Esophagus squamous epithelium (tissue), 5 donors: ENCODE data around the gene MYBL2. TPM values are rescaled to one million over a fixed set of nuclear protein-coding genes. Genes with fewer than 3 reads are reported as not detected.

Experiments
- DNase-seq: peaks from one replicate; lab custom pipeline; 2025; lab: John Stamatoyannopoulos, UW
- H3K27ac ChIP-seq, 4 donors: fragments of 200-600 bp; sonication (generic); one replicate each; pipeline ENCODE4 v1.5.1; 2016 to 2019; ENCODE audit warnings: mild to moderate bottlenecking in 1 of 4
- H3K27me3 ChIP-seq, 4 donors: fragments of 200-600 bp; sonication (generic); 1 replicate in 3 of 4; 2 replicates in 1 of 4; pipeline versions ENCODE4 v1.5.1 to v1.6.0; 2017 to 2021; ENCODE audit warnings: antibody characterized with exemption in 1 of 4
- H3K36me3 ChIP-seq, 3 donors: fragments of 200-600 bp; sonication (generic); one replicate each; pipeline ENCODE4 v1.5.1; 2016 to 2019
- H3K4me1 ChIP-seq, 3 donors: fragments of 200-600 bp; sonication (generic); one replicate each; pipeline ENCODE4 v1.5.1; 2017 to 2019
- H3K4me3 ChIP-seq, 4 donors: fragments of 200-600 bp; sonication (generic); 1 replicate in 3 of 4; 2 replicates in 1 of 4; pipeline ENCODE4 v1.5.1; 2016 to 2019; ENCODE audit warnings: mild to moderate bottlenecking in 2 of 4, moderate library complexity in 1 of 4
- H3K9me3 ChIP-seq, 3 donors: fragments of 200-600 bp; sonication (generic); one replicate each; pipeline ENCODE4 v1.5.1; 2016 to 2019
- CTCF ChIP-seq, 6 experiments: fragments of 450-650 bp in 4 of 6; fragments of 200-600 bp in 2 of 6; sonication (generic) in 2 of 6; IDR thresholded peaks; one replicate each; pipeline ENCODE4 v1.5.1; 2016 to 2019; ENCODE audit warnings: antibody characterized with exemption in 6 of 6, mild to moderate bottlenecking in 4 of 6, moderate library complexity in 4 of 6
- POLR2A ChIP-seq, 4 donors: fragments of 450-650 bp; IDR thresholded peaks; one replicate each; pipeline ENCODE4 v1.6.1; 2017; ENCODE audit warnings: antibody characterized with exemption in 4 of 4, mild to moderate bottlenecking in 4 of 4, moderate library complexity in 3 of 4
- WGBS, 2 donors: methylation state at CpG; one replicate each; pipeline ENCODE4 v1.1.5; 2018; 5-methylcytosine and 5-hydroxymethylcytosine counted together
- intact Hi-C: fragments of 100-400 bp; cut with DNase I; formaldehyde crosslinking; loops from one replicate; pipeline ENCODE4 v1.15.0; 2022
- total RNA-seq, 4 donors: library from RNA; depleted of rRNA; stranded (reverse); fragments of >200 nt; gene quantifications; one replicate each; pipeline ENCODE4 v1.1.0, GENCODE V29; 2016
- donor health status: DM: yes; HTN: yes; CAD: no.

The MYBL2 gene
- total RNA-seq, 4 donors from 2014 or later = 3.1 to 19.9 (median 11.9) TPM

- WGBS, 2 donors = 87 to 88% methylated on average over 4 to 8 of the region's 9 CpGs
- Histone ChIP-seq H3K9me3 (no peaks in the 10 kb centered on the region), H3K36me3 (no peaks in the 10 kb centered on the region), H3K4me1 (no peaks in the 10 kb centered on the region), H3K27ac (no peak overlapping the region), H3K27me3 (no peaks in the 10 kb centered on the region), H3K4me3 (no peak overlapping the region)
- intact Hi-C loops = no loop called here
- DNase-seq = no peak
- TF ChIP-seq CTCF (IDR thresholded peaks at IDR 0.05) (no peak), POLR2A (IDR thresholded peaks at IDR 0.05) (no peak)
Measured at GRCh38 chr20:43710370-43711044, 43.6 kb downstream of the MYBL2 start.

DNA sequence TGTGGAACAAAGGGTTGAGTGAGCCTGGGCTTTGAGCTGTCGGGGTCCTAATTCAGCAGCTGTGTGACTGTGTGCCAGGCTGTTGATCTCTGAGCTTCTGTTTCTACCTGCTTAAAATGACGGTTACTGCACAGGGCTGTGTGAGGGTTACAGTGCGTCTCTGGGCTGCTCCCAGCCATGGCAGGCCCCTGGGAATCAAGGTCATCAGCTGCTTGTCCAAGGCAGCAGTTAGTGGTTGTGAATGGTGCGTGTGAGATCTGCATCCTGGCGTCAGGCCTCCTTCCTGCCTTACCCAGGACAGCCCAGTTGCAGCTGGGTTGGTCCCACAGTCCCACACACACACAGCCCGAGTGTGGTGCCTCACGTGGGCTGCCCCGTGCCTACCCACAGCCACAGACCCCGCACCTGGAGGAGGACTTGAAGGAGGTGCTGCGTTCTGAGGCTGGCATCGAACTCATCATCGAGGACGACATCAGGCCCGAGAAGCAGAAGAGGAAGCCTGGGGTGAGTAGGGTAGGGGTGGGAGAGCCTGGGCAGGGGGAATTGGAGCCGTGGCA lies 44.3 kb downstream of the MYBL2 start:
- Histone ChIP-seq H3K4me1 (no peaks in the 10 kb centered on the region), H3K36me3 (no peaks in the 10 kb centered on the region), H3K27me3 (no peaks in the 10 kb centered on the region), H3K4me3 (no peak overlapping the region), H3K27ac (no peak overlapping the region), H3K9me3 (no peaks in the 10 kb centered on the region)
- intact Hi-C loops = no loop called here
- no peak for TF ChIP-seq POLR2A (IDR thresholded peaks at IDR 0.05)
- TF ChIP-seq CTCF (IDR thresholded peaks at IDR 0.05) = no peak
- WGBS, 2 donors = 93 to 100% methylated on average over 2 to 12 of the region's 15 CpGs
- no peak for DNase-seq

DNA sequence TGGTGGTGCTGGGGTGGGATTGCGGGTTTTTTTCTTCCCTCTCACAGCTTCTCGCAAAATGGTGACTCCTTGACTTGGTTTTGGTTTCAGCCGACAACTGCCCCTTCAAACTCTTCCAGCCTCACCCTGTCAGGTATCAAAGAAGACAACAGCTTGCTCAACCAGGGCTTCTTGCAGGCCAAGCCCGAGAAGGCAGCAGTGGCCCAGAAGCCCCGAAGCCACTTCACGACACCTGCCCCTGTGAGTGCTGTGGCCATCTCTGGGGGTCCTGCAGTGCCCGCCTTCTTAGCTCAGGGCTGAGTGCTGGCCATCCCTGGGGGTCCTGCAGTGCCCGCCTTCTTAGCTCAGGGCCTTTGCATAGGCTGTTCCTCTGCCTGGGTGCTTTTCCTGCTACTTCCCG lies 48.1 kb downstream of the MYBL2 start:
- no peak for TF ChIP-seq CTCF (IDR thresholded peaks at IDR 0.05)
- no peak for TF ChIP-seq POLR2A (IDR thresholded peaks at IDR 0.05)
- no peak for DNase-seq
- Histone ChIP-seq H3K4me1 (no peaks in the 10 kb centered on the region), H3K36me3 (no peaks in the 10 kb centered on the region), H3K9me3 (no peaks in the 10 kb centered on the region), H3K4me3 (no peak overlapping the region), H3K27ac (no peak overlapping the region), H3K27me3 (no peaks in the 10 kb centered on the region)
- 94 to 97% methylated on average over 6 to 9 of the region's 9 CpGs for WGBS, 2 donors
- intact Hi-C loops = no loop called here

DNA sequence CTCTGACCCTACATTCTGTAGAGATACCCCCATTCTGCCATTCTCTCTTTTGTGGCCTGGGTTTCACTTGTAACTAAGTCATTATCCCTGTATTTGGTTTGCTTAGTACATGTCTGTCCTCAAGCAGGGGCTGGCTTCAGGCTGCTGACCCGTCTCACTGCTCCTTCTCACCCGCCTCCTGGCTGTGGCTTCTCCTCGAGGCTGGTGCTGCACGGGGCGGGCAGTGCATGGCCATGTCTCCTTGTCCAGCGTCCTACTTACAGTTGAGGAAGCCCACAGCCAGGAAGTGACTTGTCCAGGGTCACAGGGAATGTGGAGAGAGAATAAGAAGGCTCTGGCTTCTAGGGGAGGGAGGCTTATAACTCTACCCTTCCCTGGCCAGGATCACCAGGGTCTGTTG lies 48.6 kb downstream of the MYBL2 start:
- no peak for DNase-seq
- intact Hi-C loops = no loop called here

More for the DNA sequence above, 48.6 kb downstream of the MYBL2 start:
- Histone ChIP-seq H3K27me3 (no peaks in the 10 kb centered on the region), H3K4me1 (no peaks in the 10 kb centered on the region), H3K9me3 (no peaks in the 10 kb centered on the region), H3K27ac (no peak overlapping the region), H3K36me3 (no peaks in the 10 kb centered on the region), H3K4me3 (no peak overlapping the region)
- TF ChIP-seq POLR2A (IDR thresholded peaks at IDR 0.05) (no peak), CTCF (IDR thresholded peaks at IDR 0.05) (no peak)
- WGBS, 2 donors = 94% methylated on average over 3 of the region's 6 CpGs; no CpG with 5 or more reads in 1 of the 2 donors
